ENCODE measurements around the gene MBLAC2. TPM values are rescaled to one million over a fixed set of nuclear protein-coding genes. Genes with fewer than 3 reads are reported as not detected.

Gene MBLAC2
- total and polyA plus RNA-seq, 10 donors = 2.2 to 11.8 (median 6.1) TPM

DNA sequence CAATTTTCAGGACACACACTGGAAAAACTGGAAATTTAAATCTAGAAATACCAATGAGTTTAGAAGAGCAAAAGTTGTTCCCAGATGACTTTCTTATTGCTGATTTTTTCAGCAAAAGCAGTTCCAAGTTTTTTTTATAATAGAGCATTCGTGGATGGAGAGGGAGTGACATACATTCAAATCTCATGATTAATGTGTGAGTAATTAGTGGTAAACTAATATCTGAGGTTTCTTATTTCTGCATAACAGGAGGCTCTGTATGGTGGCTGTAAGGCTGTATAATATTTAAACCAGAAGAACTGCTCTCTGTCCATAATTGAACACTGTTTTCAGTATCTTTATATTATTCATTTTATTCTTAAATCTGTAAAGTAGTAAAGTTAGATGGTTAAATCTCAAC lies 29.0 kb upstream of the MBLAC2 start:
- Histone ChIP-seq H3K36me3 (no peaks in the 10 kb centered on the region), H3K9me3 (no peaks in the 10 kb centered on the region), H3K27ac (no peak overlapping the region), H3K27me3 (replicated peaks in 1 of 7) (no peaks in the 10 kb centered on the region), H3K4me1 (no peaks in the 10 kb centered on the region), H3K4me3 (no peak overlapping the region)
- TF ChIP-seq POLR2A (IDR thresholded peaks at IDR 0.05) (no peak), POLR2AphosphoS5 (IDR thresholded peaks at IDR 0.05) (no peak)
- TF ChIP-seq, protein P1, sequence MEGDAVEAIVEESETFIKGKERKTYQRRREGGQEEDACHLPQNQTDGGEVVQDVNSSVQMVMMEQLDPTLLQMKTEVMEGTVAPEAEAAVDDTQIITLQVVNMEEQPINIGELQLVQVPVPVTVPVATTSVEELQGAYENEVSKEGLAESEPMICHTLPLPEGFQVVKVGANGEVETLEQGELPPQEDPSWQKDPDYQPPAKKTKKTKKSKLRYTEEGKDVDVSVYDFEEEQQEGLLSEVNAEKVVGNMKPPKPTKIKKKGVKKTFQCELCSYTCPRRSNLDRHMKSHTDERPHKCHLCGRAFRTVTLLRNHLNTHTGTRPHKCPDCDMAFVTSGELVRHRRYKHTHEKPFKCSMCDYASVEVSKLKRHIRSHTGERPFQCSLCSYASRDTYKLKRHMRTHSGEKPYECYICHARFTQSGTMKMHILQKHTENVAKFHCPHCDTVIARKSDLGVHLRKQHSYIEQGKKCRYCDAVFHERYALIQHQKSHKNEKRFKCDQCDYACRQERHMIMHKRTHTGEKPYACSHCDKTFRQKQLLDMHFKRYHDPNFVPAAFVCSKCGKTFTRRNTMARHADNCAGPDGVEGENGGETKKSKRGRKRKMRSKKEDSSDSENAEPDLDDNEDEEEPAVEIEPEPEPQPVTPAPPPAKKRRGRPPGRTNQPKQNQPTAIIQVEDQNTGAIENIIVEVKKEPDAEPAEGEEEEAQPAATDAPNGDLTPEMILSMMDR (IDR thresholded peaks at IDR 0.05 in 8 of 11, conservative IDR thresholded peaks at IDR 0.05 in 3 of 11) = no peak
- no peak for DNase-seq
- 76 to 90% (median 86%) methylated on average over 1 of the region's 1 CpG for WGBS, 5 donors
- intact Hi-C loops (cut with DNase I; ENCODE audit: low total_unique reads) = no loop called here

DNA sequence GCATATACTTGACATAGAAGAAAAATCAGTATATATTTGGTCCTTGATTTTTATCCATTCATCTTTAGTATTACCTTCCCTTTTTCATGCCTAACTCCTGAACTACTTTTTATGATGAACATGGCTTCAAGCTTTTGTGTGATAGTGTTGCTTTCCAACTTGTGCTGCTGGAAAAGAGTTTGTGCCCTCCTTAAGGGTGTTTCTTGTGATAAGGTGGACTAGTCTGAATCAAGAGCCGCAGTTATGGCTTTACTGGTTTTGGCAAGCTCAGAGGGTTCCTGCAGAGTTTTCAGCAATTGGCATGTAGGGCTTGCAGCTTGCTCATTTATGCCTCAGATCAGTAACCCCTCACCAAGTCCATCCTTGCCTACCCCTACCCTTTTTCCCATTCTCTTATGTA lies 20.6 kb upstream of the MBLAC2 start:
- H3K27me3 ChIP-seq (replicated peaks in 1 of 7) = no peaks in the 10 kb centered on the region
- WGBS, 5 donors = 94 to 95% (median 95%) methylated on average over 1 of the region's 1 CpG

DNA sequence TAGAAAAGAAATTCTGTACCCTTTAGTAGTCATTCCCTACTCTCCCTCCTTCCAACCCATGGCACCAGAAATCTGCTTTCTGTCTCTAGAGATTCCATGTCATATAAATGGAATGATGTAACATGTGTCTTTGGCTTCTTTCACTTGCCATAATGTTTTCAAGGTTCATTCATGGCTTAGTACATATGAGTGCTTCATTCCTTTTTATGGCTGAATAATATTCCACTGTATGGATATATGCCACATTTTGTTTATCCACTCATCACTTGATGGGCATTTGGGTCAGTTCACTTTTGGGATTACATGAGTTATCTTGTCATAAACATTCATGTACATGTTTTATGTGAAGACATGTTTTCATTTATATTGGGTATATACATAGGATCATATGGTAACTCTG lies 19.5 kb upstream of the MBLAC2 start:
- Histone ChIP-seq H3K36me3 (no peaks in the 10 kb centered on the region), H3K27me3 (replicated peaks in 1 of 7) (no peaks in the 10 kb centered on the region), H3K9me3 (no peaks in the 10 kb centered on the region), H3K27ac (no peak overlapping the region), H3K4me3 (no peak overlapping the region), H3K4me1 (no peaks in the 10 kb centered on the region)
- intact Hi-C loops (cut with DNase I; ENCODE audit: low total_unique reads) = no loop called here
- no peak for DNase-seq
- TF ChIP-seq, protein P1 (IDR thresholded peaks at IDR 0.05 in 8 of 11, conservative IDR thresholded peaks at IDR 0.05 in 3 of 11) = no peak
- TF ChIP-seq POLR2AphosphoS5 (IDR thresholded peaks at IDR 0.05) = no peak
- TF ChIP-seq POLR2A (IDR thresholded peaks at IDR 0.05) = no peak

More for the DNA sequence above, 20.6 kb upstream of the MBLAC2 start:
- Histone ChIP-seq H3K9me3 (no peaks in the 10 kb centered on the region), H3K4me1 (no peaks in the 10 kb centered on the region), H3K4me3 (no peak overlapping the region), H3K36me3 (no peaks in the 10 kb centered on the region), H3K27ac (no peak overlapping the region)
- intact Hi-C loops (cut with DNase I; ENCODE audit: low total_unique reads) = no loop called here
- no peak for DNase-seq
- TF ChIP-seq, protein P1 (IDR thresholded peaks at IDR 0.05 in 8 of 11, conservative IDR thresholded peaks at IDR 0.05 in 3 of 11) = no peak
- TF ChIP-seq POLR2A (IDR thresholded peaks at IDR 0.05) (no peak), POLR2AphosphoS5 (IDR thresholded peaks at IDR 0.05) (no peak)

DNA sequence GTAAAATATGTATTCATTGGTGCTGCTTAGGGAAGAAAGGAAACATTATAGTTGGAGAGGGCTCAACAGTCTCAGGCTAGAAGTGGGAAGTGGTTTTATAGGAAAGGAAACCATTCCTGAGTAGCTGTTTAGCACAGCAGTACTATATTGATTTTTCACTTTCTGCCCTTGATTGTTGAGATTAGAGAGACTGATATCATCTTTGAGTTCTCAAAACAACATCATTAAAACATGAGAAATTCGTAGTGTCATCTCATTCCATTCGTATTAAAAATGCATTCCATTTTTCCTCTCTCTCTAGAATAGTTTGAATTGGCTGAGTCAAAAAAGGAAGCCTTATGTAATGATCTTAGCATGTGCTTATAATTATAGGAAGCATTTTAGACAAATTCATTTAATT lies 14.2 kb upstream of the MBLAC2 start:
- WGBS, 5 donors = 26 to 50% (median 35%) methylated on average over 2 of the region's 2 CpGs
- H3K9me3 ChIP-seq = no peaks in the 10 kb centered on the region
- H3K36me3 ChIP-seq = no peaks in the 10 kb centered on the region
- no peaks in the 10 kb centered on the region for H3K27me3 ChIP-seq (replicated peaks in 1 of 7)
- no peaks in the 10 kb centered on the region for H3K4me1 ChIP-seq
- intact Hi-C loops (cut with DNase I; ENCODE audit: low total_unique reads) = no loop called here
- no peak overlapping the region for H3K27ac ChIP-seq
- TF ChIP-seq POLR2A (IDR thresholded peaks at IDR 0.05) (no peak), POLR2AphosphoS5 (IDR thresholded peaks at IDR 0.05) (no peak)
- TF ChIP-seq, protein P1 (IDR thresholded peaks at IDR 0.05 in 8 of 11, conservative IDR thresholded peaks at IDR 0.05 in 3 of 11) = no peak
- DNase-seq = no peak
- no peak overlapping the region for H3K4me3 ChIP-seq

Measured in spleen (tissue), 11 donors.